ENCODE data around the gene KCNIP3. TPM values are rescaled to one million over a fixed set of nuclear protein-coding genes. Genes with fewer than 3 reads are reported as not detected.

The KCNIP3 gene
- total RNA-seq, 3 donors from 2014 or later (not counting 1 experiment from before 2014, with no cell fraction given): 0.52 to 1.4 TPM; not detected in 1

GRCh38 chr2:95359031-95359430 is 61.9 kb downstream of the KCNIP3 start:
- peaks cover 0 to 6% of the 10 kb centered on the region in 2 donors for H3K27me3 Mint-ChIP-seq (ENCODE audit: low read depth in 2 of 2)
- no peaks in the 10 kb centered on the region for H3K4me1 ChIP-seq (ENCODE audit: control insufficient read depth, insufficient read depth, low read length)
- 83% methylated on average over 3 of the region's 3 CpGs for WGBS (ENCODE audit: insufficient coverage)
- no peak for TF ChIP-seq CTCF (IDR thresholded peaks at IDR 0.05)
- intact Hi-C loops (cut with micrococcal nuclease): no loop called here
- H3K36me3 ChIP-seq (ENCODE audit: control insufficient read depth, insufficient read depth, low read length): no peaks in the 10 kb centered on the region
- no peak overlapping the region for H3K4me3 Mint-ChIP-seq
- H3K4me1 Mint-ChIP-seq: no peaks in the 10 kb centered on the region
- H3K27ac Mint-ChIP-seq: no peak overlapping the region
- no peak overlapping the region for H3K4me3 ChIP-seq (ENCODE audit: low read length)
- ATAC-seq: no peak
- H3K9me3 ChIP-seq (ENCODE audit: control insufficient read depth, insufficient read depth, low read length): no peaks in the 10 kb centered on the region
- no peaks in the 10 kb centered on the region for H3K27me3 ChIP-seq (ENCODE audit: control insufficient read depth, insufficient read depth, low read length)
- H3K36me3 Mint-ChIP-seq: no peaks in the 10 kb centered on the region
- no peaks in the 10 kb centered on the region for H3K9me3 Mint-ChIP-seq
- no peak overlapping the region for H3K27ac ChIP-seq (ENCODE audit: low read length)
- DNase-seq: no peak

- Histone ChIP-seq H3K4me1 (ENCODE audit: control insufficient read depth, insufficient read depth, low read length) (no peaks in the 10 kb centered on the region), H3K27ac (ENCODE audit: low read length) (no peak overlapping the region), H3K4me3 (ENCODE audit: low read length) (no peak overlapping the region), H3K36me3 (ENCODE audit: control insufficient read depth, insufficient read depth, low read length) (no peaks in the 10 kb centered on the region), H3K27me3 (ENCODE audit: control insufficient read depth, insufficient read depth, low read length) (no peaks in the 10 kb centered on the region), H3K9me3 (ENCODE audit: control insufficient read depth, insufficient read depth, low read length) (no peaks in the 10 kb centered on the region)
- Mint-ChIP-seq H3K27me3 (ENCODE audit: low read depth in 2 of 2) (peaks cover 0 to 8% of the 10 kb centered on the region in 2 donors), H3K27ac (no peak overlapping the region), H3K4me3 (no peak overlapping the region), H3K9me3 (no peaks in the 10 kb centered on the region), H3K36me3 (no peaks in the 10 kb centered on the region), H3K4me1 (no peaks in the 10 kb centered on the region)
- intact Hi-C loops (cut with micrococcal nuclease): no loop called here
- no peak for TF ChIP-seq CTCF (IDR thresholded peaks at IDR 0.05)
- 85% methylated on average over 5 of the region's 5 CpGs for WGBS (ENCODE audit: insufficient coverage)
- no peak for ATAC-seq
- no peak for DNase-seq
Measured at GRCh38 chr2:95359501-95359930, 62.4 kb downstream of the KCNIP3 start.

GRCh38 chr2:95361216-95361980 is 64.3 kb downstream of the KCNIP3 start:
- Mint-ChIP-seq H3K27ac (no peak overlapping the region), H3K27me3 (ENCODE audit: low read depth in 2 of 2) (peaks cover 5 to 12% of the 10 kb centered on the region in 2 donors), H3K36me3 (no peaks in the 10 kb centered on the region), H3K4me1 (no peaks in the 10 kb centered on the region), H3K9me3 (no peaks in the 10 kb centered on the region), H3K4me3 (no peak overlapping the region)
- Histone ChIP-seq H3K9me3 (ENCODE audit: control insufficient read depth, insufficient read depth, low read length) (no peaks in the 10 kb centered on the region), H3K4me3 (ENCODE audit: low read length) (no peak overlapping the region), H3K36me3 (ENCODE audit: control insufficient read depth, insufficient read depth, low read length) (no peaks in the 10 kb centered on the region), H3K27me3 (ENCODE audit: control insufficient read depth, insufficient read depth, low read length) (no peaks in the 10 kb centered on the region), H3K4me1 (ENCODE audit: control insufficient read depth, insufficient read depth, low read length) (no peaks in the 10 kb centered on the region), H3K27ac (ENCODE audit: low read length) (no peak overlapping the region)
- no peak for ATAC-seq
- TF ChIP-seq CTCF (IDR thresholded peaks at IDR 0.05): no peak
- DNase-seq: no peak
- 90% methylated on average over 9 of the region's 9 CpGs for WGBS (ENCODE audit: insufficient coverage)
- intact Hi-C loops (cut with micrococcal nuclease): no loop called here

GRCh38 chr2:95362486-95362885 is 65.3 kb downstream of the KCNIP3 start:
- Histone ChIP-seq H3K4me3 (ENCODE audit: low read length) (no peak overlapping the region), H3K4me1 (ENCODE audit: control insufficient read depth, insufficient read depth, low read length) (no peaks in the 10 kb centered on the region), H3K27me3 (ENCODE audit: control insufficient read depth, insufficient read depth, low read length) (no peaks in the 10 kb centered on the region), H3K36me3 (ENCODE audit: control insufficient read depth, insufficient read depth, low read length) (no peaks in the 10 kb centered on the region), H3K27ac (ENCODE audit: low read length) (no peak overlapping the region), H3K9me3 (ENCODE audit: control insufficient read depth, insufficient read depth, low read length) (no peaks in the 10 kb centered on the region)
- intact Hi-C loops (cut with micrococcal nuclease): no loop called here
- H3K9me3 Mint-ChIP-seq: no peaks in the 10 kb centered on the region
- no peaks in the 10 kb centered on the region for H3K36me3 Mint-ChIP-seq
- DNase-seq (no peak), ATAC-seq (no peak)
- WGBS (ENCODE audit: insufficient coverage): 90% methylated on average over 9 of the region's 9 CpGs
- TF ChIP-seq CTCF (IDR thresholded peaks at IDR 0.05): no peak
- H3K27ac Mint-ChIP-seq: no peak overlapping the region
- no peaks in the 10 kb centered on the region for H3K4me1 Mint-ChIP-seq
- peaks cover 11 to 12% of the 10 kb centered on the region in 2 donors for H3K27me3 Mint-ChIP-seq (ENCODE audit: low read depth in 2 of 2)
- H3K4me3 Mint-ChIP-seq: no peak overlapping the region

Data from natural killer cell (primary cell).